Measurements from ENCODE around the gene UBASH3A.

Gene UBASH3A

GRCh38 chr21:42426424-42426823 lies 22.7 kb downstream of the UBASH3A start:
- no peak for DNase-seq (ENCODE audit: extremely low read depth in 1 of 2, low read depth in 1 of 2)

DNA sequence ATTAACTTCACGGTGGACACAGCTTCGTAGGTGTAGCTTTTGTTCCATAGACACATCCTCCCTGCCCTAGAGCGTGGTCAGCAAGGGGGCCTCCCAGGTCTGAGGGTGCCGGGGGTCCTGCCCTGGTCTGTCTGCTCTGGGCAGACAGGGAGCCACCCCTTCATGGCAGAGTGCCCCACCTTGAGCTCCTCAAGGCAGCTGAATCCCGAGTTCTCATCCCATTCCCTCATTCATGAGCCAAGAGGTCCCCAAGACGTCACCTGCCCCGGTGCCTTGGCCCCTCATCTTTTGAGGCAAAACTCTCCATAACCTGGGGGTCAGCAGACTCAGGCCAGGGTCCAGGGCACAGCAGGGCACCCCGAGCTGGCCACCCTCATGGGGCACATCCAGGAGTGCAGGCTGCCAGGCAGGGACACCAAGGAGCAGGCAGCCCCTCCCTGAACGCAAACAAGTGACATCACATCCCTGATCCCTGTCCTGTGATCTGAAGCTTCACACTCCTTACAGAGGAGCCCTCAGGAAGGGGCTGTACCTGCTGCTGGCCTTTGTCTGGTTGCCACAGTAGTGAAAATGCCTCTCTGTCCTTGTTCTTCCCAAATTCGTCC lies 23.3 kb downstream of the UBASH3A start:
- DNase-seq (ENCODE audit: extremely low read depth in 1 of 2, low read depth in 1 of 2) = no peak

GRCh38 chr21:42427809-42428419 lies 24.2 kb downstream of the UBASH3A start:
- DNase-seq (ENCODE audit: extremely low read depth in 1 of 2, low read depth in 1 of 2) = no peak

DNA sequence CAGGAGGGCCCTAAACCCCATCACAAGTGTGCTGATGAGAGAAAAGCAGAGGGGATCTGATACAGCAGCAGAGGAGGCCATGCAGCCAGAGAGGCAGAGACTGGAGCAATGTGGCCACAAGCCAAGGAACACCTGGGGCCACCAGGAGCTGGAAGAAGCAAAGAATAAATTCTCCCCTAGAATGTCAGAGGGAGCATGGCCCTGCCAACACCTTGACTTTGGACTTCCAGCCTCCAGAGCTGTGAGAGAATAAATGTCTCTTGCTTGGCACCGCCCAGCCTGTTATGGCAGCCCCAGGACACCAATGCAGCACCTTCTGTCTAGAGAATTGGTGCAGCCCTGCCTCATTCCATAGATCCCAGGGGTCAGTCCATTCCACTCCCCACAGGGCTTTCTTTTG lies 25.3 kb downstream of the UBASH3A start:
- no peak for DNase-seq (ENCODE audit: extremely low read depth in 1 of 2, low read depth in 1 of 2)

GRCh38 chr21:42429856-42430255 lies 26.2 kb downstream of the UBASH3A start:
- no peak for DNase-seq (ENCODE audit: extremely low read depth in 1 of 2, low read depth in 1 of 2)

DNA sequence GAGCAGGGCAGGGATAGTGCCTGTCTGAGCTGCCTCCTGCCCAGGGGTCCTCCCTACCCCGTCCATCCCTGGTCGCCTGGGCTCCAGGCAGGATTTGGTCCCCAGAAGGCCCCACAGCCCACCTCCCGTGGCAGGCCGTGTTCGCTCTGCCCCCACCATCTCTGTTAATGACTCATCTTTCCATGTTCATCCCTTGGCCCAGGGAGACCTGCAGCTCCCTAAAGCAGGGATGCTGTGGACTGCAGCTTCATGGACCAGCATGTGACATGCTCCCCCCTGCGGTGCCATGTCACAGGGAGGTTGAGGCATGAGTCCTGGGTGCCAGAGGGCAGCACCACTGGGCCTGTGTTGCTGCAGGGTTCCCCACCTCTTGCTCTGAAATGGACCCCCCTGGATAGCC lies 26.8 kb downstream of the UBASH3A start:
- DNase-seq (ENCODE audit: extremely low read depth in 1 of 2, low read depth in 1 of 2) = no peak

- no peak for DNase-seq (ENCODE audit: extremely low read depth in 1 of 2, low read depth in 1 of 2)
These were observed 27.5 kb downstream of the UBASH3A start for GRCh38 chr21:42431196-42431595.

DNA sequence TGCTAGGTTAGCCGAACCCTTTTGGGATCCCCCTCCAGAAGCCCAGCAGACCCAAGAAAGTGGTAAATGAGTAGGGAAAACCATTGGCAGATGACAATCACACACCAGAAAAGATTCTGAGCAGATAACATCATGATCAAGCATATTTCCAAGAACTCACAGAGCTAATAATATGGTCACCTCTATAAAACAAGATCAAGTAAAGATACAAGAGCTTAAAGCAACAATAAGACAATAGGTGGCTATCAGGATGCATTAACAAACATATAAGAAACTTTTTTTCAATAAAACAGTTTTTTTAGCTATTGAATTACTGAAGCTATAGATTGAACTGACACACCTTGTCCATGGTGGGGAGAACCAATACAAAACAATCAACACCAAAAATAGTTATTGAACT lies 29.0 kb downstream of the UBASH3A start:
- DNase-seq (ENCODE audit: extremely low read depth in 1 of 2, low read depth in 1 of 2) = no peak

DNA sequence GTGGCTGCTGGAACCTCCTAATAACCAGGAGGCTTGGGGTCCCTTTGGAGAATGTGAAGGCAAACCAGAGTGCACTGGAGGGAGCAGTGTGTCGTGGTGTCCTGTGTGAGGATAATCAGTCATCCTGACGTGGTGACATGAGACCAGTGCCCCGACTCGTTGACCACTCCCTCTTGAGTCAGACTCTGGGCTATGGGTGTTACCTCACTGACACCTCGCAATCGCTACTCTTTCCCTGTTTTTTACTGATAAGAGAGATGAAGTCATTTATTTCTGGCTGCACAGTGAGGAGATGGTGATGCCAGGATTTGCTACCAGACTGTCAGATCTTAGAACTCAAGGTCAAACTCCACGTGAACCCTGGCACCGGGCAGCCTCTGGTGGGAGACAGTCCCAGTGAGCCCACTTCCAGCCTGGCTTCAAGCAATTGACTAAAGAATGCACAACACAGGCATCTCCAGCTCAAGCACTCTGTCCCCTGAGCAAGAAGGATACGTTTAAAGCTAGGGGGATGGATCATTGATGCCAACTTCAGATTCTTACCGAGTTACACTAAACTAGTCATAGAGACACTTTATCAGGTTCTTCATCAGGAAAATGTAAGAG lies 30.3 kb downstream of the UBASH3A start:
- no peak for DNase-seq (ENCODE audit: extremely low read depth in 1 of 2, low read depth in 1 of 2)

DNA sequence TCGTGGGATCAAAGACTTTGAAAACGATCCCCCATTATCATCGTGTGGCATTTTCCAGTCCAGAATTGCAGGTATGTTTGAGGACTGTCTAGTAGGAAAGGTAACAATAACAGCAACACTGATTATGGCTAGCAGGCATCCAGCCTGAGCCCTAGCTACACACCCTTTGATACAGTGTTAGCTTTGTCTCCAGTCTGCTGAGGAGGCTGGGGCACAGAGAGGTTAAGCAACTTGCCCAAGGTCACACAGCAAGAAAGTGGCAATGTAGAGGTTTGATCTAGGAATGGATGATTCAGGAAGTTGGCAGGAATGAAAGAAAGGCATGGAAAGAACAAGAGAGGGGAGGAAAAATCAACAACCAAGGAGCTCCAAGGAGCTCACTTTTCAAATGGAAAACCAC lies 31.2 kb downstream of the UBASH3A start:
- no peak for DNase-seq (ENCODE audit: extremely low read depth in 1 of 2, low read depth in 1 of 2)

DNA sequence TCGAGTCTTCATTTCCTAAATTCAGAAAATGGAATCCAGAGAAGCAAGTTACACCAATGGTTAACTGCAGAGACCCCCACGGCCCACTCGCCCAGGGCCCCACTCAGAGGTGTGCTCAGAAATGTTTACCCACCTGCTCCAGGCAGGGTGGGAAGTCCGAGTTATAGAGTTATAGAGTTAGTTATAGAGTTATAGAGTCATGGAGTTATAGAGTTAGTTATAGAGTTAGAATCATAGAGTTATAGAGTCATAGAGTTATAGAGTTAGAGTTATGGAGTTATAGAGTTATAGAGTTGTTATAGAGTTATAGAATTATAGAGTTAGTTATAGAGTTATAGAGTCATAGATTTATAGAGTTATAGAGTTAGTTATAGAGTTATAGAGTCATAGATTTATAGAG lies 31.7 kb downstream of the UBASH3A start:
- DNase-seq (ENCODE audit: extremely low read depth in 1 of 2, low read depth in 1 of 2) = no peak

DNA sequence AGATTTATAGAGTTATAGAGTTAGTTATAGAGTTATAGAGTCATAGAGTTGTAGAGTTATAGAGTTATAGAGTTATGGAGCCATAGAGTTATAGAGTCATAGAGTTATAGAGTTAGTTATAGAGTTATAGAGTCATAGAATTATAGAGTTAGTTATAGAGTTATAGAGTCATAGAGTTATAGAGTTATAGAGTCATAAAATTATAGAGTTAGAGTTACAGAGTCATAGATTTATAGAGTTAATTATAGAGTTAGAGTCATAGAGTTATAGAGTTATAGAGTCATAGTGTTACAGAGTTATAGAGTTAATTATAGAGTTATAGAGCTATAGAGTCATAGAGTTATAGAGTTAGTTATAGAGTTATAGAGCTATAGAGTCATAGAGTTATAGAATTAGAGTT lies 32.1 kb downstream of the UBASH3A start:
- no peak for DNase-seq (ENCODE audit: extremely low read depth in 1 of 2, low read depth in 1 of 2)

DNA sequence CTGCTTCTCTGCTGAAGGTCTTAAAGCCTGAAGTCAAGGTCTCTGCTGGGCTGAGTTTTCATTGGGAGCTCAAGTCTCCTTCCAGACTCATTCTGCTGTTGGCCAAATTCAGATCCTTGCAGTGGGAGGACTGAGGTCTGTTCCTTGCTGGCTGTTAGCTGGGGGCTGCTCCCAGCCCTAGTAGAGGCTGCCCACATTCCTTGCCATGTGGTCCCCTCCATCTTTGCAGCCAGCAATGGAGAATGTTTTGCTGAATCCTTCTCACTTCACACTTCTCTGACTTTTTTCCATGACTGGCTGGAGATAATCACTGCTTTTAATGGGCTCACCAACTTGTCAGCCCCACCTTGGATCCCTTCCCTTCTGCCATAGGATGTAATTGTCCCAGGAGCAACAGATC lies 33.2 kb downstream of the UBASH3A start:
- DNase-seq (ENCODE audit: extremely low read depth in 1 of 2, low read depth in 1 of 2) = no peak

DNA sequence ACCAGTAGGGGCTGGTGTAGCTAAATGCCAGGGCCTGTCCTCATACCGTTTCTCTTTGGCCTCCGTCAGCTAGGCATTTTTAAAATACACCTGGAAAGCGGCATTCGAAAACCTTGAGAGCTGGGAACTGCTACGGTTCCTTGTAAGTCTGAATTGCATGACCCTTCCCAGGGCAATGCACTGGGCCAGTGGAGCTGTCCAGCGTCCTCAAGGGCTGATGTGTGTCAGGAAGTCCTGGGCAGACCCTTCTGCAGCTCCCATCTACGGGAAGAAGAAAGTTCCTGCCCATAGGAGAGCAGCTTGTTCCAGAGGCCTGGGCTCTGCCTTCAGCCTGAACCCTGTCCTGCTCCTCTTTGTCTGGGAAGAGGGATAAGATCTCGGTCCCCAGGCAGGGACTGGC lies 34.1 kb downstream of the UBASH3A start:
- no peak for DNase-seq (ENCODE audit: extremely low read depth in 1 of 2, low read depth in 1 of 2)

GRCh38 chr21:42438316-42439205 lies 34.9 kb downstream of the UBASH3A start:
- DNase-seq (ENCODE audit: extremely low read depth in 1 of 2, low read depth in 1 of 2) = no peak

DNA sequence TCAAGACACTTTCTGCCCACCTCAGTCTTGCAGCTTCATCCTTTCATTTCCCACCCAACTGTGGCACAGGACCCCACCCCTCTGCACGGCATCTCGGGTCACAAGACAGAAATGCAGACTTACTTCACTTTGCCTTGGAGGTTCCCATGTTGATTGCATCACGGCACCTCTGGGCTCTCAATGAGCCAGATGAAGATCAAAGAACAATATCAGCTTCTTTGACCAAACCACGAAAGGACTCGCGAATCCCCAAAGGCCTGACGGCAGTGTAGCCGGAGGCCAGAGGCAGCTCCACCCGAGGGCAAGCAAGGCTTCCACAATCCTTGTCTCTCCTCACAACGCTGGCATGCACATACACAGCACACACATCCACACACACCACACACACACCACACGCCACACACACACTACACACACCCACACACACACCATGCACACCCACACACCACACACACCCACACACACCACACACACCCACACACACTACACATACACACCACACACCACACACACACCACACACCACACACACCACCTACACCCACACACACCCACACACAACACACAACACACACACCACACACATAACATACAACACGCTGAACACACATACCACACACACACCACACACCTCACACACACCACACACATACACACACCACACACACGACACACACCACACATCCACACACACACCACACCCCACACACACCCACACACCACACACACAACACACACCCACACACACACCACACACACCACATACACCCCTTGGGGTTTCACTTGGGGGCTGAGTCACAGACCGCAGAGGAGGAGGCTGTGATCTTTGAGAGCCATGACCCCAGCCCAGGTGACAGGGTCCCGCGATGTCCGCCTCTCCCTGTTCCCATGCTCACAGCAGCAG lies 35.8 kb downstream of the UBASH3A start:
- DNase-seq (ENCODE audit: extremely low read depth in 1 of 2, low read depth in 1 of 2) = no peak

DNA sequence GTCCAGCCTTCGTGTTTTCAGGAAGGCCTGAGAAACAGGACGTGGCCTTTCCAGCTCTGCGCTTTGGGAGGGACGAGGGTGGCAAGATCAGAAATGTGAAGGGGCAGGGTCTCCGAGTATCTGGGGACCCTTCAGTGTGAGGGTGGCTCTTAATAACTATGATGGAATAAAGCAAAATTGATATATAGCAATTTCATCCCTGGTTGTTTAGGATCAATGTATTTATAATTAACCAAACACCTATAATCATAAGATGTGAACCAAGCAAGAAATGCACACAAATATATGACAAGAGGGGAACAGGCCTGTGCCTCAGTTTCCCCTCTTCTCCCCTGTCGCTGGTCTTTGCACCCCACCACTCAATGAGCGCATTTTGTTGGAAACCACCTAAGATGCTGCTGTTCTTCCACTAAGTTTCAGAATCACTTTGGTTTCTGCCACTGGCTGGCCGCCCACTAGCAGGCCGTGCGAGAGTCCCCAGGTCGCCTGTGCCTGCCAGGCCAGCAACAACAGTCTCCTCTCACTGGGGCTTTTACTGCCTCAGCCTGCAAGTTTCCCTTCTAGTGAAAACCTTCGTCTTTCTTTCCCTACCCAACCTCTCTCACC lies 36.6 kb downstream of the UBASH3A start:
- DNase-seq (ENCODE audit: extremely low read depth in 1 of 2, low read depth in 1 of 2) = no peak

- DNase-seq (ENCODE audit: extremely low read depth in 1 of 2, low read depth in 1 of 2) = no peak
These were observed 38.3 kb downstream of the UBASH3A start for GRCh38 chr21:42441963-42442362.

DNA sequence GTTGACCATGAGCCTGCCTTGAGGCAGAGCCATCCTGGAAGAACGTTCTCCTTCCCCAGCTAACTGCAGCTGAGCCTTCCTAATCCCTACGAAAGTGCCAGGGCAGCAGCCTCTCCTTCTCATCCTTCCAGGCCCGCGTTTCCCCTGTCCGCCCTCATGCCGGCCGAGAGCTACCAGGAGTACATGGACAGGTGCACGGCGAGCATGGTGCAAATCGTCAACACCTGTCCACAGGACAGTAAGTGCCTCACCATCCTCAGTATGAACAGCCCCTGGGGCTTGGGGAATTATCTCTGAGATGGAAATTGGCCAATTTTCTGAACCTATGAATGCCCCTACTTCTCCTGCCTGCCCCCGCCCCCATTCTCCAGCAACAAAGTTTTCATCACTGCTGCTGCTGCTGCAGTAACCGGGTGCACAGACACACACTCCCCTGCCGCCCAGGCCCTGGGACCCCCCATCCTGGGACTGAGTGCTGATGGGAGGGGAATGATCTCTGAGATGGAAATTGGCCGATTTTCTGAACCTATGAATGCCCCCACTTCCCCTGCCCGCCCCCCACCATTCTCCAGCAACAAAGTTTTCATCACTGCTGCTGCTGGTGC lies 39.6 kb downstream of the UBASH3A start:
- DNase-seq (ENCODE audit: extremely low read depth in 1 of 2, low read depth in 1 of 2) = no peak

Data from stimulated activated CD8-positive, alpha-beta memory T cell treated with anti-CD3 and anti-CD28 coated beads, Interleukin-7, amount 100 ng/mL, for 48 hours (primary cell).